ENCODE data around the gene HMOX1.
"Not testable (repeated sequence)": the region's sequence is repeated elsewhere in the genome, so short reads cannot be mapped to it uniquely, and the experiment has no call there.

HMOX1 gene

GRCh38 chr22:35434061-35434710 lies 53.3 kb downstream of the HMOX1 start:
- DNase-seq (ENCODE audit: low spot score) = no peak

- no peak for DNase-seq (ENCODE audit: low spot score)
These were observed 54.4 kb downstream of the HMOX1 start for GRCh38 chr22:35435201-35435740.

- DNase-seq (ENCODE audit: low spot score) = no peak
These were observed 55.5 kb downstream of the HMOX1 start for GRCh38 chr22:35436421-35436820.

GRCh38 chr22:35437049-35437448 lies 56.2 kb downstream of the HMOX1 start:
- peak; percentile 29 for DNase-seq (ENCODE audit: low spot score)

- DNase-seq (ENCODE audit: low spot score) = not testable (repeated sequence)
These were observed 57.9 kb downstream of the HMOX1 start for GRCh38 chr22:35438673-35439364.

GRCh38 chr22:35439365-35439717 lies 58.4 kb downstream of the HMOX1 start:
- DNase-seq (ENCODE audit: low spot score) = no peak

GRCh38 chr22:35440129-35440528 lies 59.2 kb downstream of the HMOX1 start:
- DNase-seq (ENCODE audit: low spot score) = no peak

- no peak for DNase-seq (ENCODE audit: low spot score)
These were observed 60.7 kb downstream of the HMOX1 start for GRCh38 chr22:35441489-35442100.

- DNase-seq (ENCODE audit: low spot score) = no peak
These were observed 61.6 kb downstream of the HMOX1 start for GRCh38 chr22:35442471-35442870.

- DNase-seq (ENCODE audit: low spot score) = no peak
These were observed 62.4 kb downstream of the HMOX1 start for GRCh38 chr22:35443338-35443737.
